HL-60/S4 treated with retinoic acid at 250 ng/mL for 4 days and 3 days (cell line): Measurements from ENCODE around the gene FANCE.

Experiments used
- in situ Hi-C: fragments of 300-500 bp; cut with MboI; formaldehyde crosslinking; loops from 2 replicates; pipeline ENCODE4 v1.7.0; 2022; ENCODE audit warnings: low sequenced_read_pairs

Gene FANCE

GRCh38 chr6:35452183-35453090, at the start of gene FANCE:
Gene FANCE (plus strand): TSS chr6:35452338. CDS start chr6:35452546, 208 bp downstream.
- in situ Hi-C loops = no loop called here

GRCh38 chr6:35402856-35403191, 49.3 kb upstream of the FANCE start:
- in situ Hi-C loops = no loop called here

GRCh38 chr6:35403544-35404442, 48.3 kb upstream of the FANCE start:
- in situ Hi-C loops = no loop called here

- in situ Hi-C loops = no loop called here
Measured at GRCh38 chr6:35406711-35407485, 45.2 kb upstream of the FANCE start.

- in situ Hi-C loops = no loop called here
Measured at GRCh38 chr6:35409245-35409644, 42.9 kb upstream of the FANCE start.

- in situ Hi-C loops = no loop called here
Measured at GRCh38 chr6:35410131-35410530, 42.0 kb upstream of the FANCE start.

GRCh38 chr6:35411066-35411465, 41.1 kb upstream of the FANCE start:
- in situ Hi-C loops = no loop called here

- in situ Hi-C loops = no loop called here
Measured at GRCh38 chr6:35412102-35412501, 40.0 kb upstream of the FANCE start.

- in situ Hi-C loops = no loop called here
Measured at GRCh38 chr6:35413911-35414310, 38.2 kb upstream of the FANCE start.

GRCh38 chr6:35415065-35415891, 36.9 kb upstream of the FANCE start:
- in situ Hi-C loops = no loop called here

- in situ Hi-C loops = no loop called here
Measured at GRCh38 chr6:35417979-35418661, 34.0 kb upstream of the FANCE start.

GRCh38 chr6:35419417-35419816, 32.7 kb upstream of the FANCE start:
- in situ Hi-C loops = no loop called here

GRCh38 chr6:35419961-35420360, 32.2 kb upstream of the FANCE start:
- in situ Hi-C loops = no loop called here

- in situ Hi-C loops = no loop called here
Measured at GRCh38 chr6:35425284-35425683, 26.9 kb upstream of the FANCE start.

- in situ Hi-C loops = no loop called here
Measured at GRCh38 chr6:35426074-35426473, 26.1 kb upstream of the FANCE start.

- in situ Hi-C loops = no loop called here
Measured at GRCh38 chr6:35427435-35427834, 24.7 kb upstream of the FANCE start.

- in situ Hi-C loops = no loop called here
Measured at GRCh38 chr6:35427851-35428321, 24.3 kb upstream of the FANCE start.

- in situ Hi-C loops = no loop called here
Measured at GRCh38 chr6:35428421-35429149, 23.6 kb upstream of the FANCE start.

GRCh38 chr6:35429463-35429862, 22.7 kb upstream of the FANCE start:
- in situ Hi-C loops = no loop called here
